ENCODE results near the gene ZC3HAV1.

Gene ZC3HAV1

DNA sequence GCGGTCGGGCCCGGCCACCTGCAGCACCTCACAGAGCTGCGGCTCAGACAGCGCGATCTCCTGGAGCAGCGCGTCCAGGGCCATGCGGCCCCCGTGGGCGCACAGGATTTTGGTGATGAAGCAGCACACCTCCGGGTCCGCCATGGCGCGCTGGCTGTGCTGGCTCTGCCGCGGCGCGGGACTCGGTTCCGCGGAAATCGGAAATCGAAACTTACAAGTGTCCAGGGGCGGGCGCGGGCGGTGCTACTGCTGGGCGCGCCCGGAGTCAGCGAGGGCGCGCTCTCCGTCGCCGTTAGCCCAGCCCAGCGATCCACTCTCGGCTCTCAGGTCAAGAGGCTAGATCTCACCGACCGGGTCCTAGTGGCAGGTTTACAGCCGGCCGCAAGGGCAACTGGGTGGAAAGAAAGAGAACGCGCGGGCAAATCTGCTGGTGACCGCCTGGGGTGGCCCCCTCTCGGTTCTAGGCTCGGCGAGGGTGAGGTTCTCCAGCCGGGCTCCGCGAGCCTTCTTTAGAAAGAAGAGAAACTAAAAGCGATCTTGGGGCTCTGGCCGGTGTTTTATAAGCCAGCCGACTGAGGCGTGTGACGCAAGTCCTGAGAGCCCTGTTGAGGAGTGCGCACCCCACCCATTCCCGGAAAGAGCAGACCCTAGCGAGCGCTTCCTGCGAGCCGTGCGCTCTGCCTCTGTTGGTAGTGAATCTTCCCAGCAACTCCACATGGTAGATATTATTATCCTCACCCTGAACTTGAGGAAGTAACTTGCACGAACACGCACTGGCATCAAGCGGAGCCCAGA lies at the start of gene ZC3HAV1 (continued):
- TF ChIP-seq KLF7 (tag by site-specific recombination; IDR thresholded peaks at IDR 0.05; ENCODE audit: borderline replicate concordance): peak; percentile 19; the same call in 1 of the 2 replicates
- TF ChIP-seq ZIC2 (tag by site-specific recombination; IDR thresholded peaks at IDR 0.05): peak; percentile 29
- TF ChIP-seq ZNF335 (tag by site-specific recombination; conservative IDR thresholded peaks at IDR 0.05): peak; percentile 85
- peak; percentile 14; the same call in 1 of the 2 replicates for TF ChIP-seq ZBTB20 (tag by site-specific recombination; IDR thresholded peaks at IDR 0.05)
- TF ChIP-seq, protein P1, sequence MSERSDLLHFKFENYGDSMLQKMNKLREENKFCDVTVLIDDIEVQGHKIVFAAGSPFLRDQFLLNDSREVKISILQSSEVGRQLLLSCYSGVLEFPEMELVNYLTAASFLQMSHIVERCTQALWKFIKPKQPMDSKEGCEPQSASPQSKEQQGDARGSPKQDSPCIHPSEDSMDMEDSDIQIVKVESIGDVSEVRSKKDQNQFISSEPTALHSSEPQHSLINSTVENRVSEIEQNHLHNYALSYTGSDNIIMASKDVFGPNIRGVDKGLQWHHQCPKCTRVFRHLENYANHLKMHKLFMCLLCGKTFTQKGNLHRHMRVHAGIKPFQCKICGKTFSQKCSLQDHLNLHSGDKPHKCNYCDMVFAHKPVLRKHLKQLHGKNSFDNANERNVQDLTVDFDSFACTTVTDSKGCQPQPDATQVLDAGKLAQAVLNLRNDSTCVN (tag by site-specific recombination; optimal IDR thresholded peaks at IDR 0.05): peak; percentile 96
- TF ChIP-seq KLF9 (tag by site-specific recombination; IDR thresholded peaks at IDR 0.05; ENCODE audit: low read depth): peak; percentile 41; the same call in 1 of the 2 replicates
- TF ChIP-seq, protein P2, sequence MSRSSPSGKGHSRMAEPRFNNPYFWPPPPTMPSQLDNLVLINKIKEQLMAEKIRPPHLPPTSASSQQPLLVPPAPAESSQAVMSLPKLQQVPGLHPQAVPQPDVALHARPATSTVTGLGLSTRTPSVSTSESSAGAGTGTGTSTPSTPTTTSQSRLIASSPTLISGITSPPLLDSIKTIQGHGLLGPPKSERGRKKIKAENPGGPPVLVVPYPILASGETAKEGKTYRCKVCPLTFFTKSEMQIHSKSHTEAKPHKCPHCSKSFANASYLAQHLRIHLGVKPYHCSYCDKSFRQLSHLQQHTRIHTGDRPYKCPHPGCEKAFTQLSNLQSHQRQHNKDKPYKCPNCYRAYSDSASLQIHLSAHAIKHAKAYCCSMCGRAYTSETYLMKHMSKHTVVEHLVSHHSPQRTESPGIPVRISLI (tag by site-specific recombination; IDR thresholded peaks at IDR 0.05): no peak
- no peak for TF ChIP-seq ZSCAN30 (tag by site-specific recombination; IDR thresholded peaks at IDR 0.05)
- TF ChIP-seq KLF10 (tag by site-specific recombination; IDR thresholded peaks at IDR 0.05): no peak
- TF ChIP-seq, protein P3, sequence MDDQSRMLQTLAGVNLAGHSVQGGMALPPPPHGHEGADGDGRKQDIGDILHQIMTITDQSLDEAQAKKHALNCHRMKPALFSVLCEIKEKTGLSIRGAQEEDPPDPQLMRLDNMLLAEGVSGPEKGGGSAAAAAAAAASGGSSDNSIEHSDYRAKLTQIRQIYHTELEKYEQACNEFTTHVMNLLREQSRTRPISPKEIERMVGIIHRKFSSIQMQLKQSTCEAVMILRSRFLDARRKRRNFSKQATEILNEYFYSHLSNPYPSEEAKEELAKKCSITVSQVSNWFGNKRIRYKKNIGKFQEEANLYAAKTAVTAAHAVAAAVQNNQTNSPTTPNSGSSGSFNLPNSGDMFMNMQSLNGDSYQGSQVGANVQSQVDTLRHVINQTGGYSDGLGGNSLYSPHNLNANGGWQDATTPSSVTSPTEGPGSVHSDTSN (CRISPR knock-in tag; IDR thresholded peaks at IDR 0.05): 0 out of 2 replicates have a peak, but pooled peaks have one; percentile 2
- TF ChIP-seq ZNF292 (tag by site-specific recombination; IDR thresholded peaks at IDR 0.05; ENCODE audit: borderline replicate concordance, low read depth): no peak
- TF ChIP-seq ZNF626 (tag by site-specific recombination; IDR thresholded peaks at IDR 0.05): no peak
- no peak for TF ChIP-seq ZNF776 (tag by site-specific recombination; IDR thresholded peaks at IDR 0.05; ENCODE audit: borderline replicate concordance)
- no peak for TF ChIP-seq ZNF16 (tag by site-specific recombination; IDR thresholded peaks at IDR 0.05; ENCODE audit: low read depth)
- TF ChIP-seq MEIS1 (CRISPR knock-in tag; IDR thresholded peaks at IDR 0.05; ENCODE audit: borderline replicate concordance): no peak
- peak; percentile 38; the same call in 1 of the 2 replicates for TF ChIP-seq SP7 (tag by site-specific recombination; IDR thresholded peaks at IDR 0.05)
- no peak for TF ChIP-seq ZNF404 (tag by site-specific recombination; IDR thresholded peaks at IDR 0.05)
- TF ChIP-seq ZNF660 (tag by site-specific recombination; IDR thresholded peaks at IDR 0.05): no peak
- no peak for TF ChIP-seq WT1 (tag by site-specific recombination; IDR thresholded peaks at IDR 0.05)
- TF ChIP-seq ZNF211 (tag by site-specific recombination; IDR thresholded peaks at IDR 0.05; ENCODE audit: low read depth): no peak
- TF ChIP-seq ZNF239 (tag by site-specific recombination; IDR thresholded peaks at IDR 0.05): no peak
- TF ChIP-seq ZNF138 (tag by site-specific recombination; IDR thresholded peaks at IDR 0.05; ENCODE audit: borderline replicate concordance): no peak
- TF ChIP-seq ZNF146 (tag by site-specific recombination; IDR thresholded peaks at IDR 0.05): no peak
- TF ChIP-seq ZSCAN23 (tag by site-specific recombination; IDR thresholded peaks at IDR 0.05): no peak
- TF ChIP-seq, protein P4, sequence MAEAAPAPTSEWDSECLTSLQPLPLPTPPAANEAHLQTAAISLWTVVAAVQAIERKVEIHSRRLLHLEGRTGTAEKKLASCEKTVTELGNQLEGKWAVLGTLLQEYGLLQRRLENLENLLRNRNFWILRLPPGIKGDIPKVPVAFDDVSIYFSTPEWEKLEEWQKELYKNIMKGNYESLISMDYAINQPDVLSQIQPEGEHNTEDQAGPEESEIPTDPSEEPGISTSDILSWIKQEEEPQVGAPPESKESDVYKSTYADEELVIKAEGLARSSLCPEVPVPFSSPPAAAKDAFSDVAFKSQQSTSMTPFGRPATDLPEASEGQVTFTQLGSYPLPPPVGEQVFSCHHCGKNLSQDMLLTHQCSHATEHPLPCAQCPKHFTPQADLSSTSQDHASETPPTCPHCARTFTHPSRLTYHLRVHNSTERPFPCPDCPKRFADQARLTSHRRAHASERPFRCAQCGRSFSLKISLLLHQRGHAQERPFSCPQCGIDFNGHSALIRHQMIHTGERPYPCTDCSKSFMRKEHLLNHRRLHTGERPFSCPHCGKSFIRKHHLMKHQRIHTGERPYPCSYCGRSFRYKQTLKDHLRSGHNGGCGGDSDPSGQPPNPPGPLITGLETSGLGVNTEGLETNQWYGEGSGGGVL (tag by site-specific recombination; IDR thresholded peaks at IDR 0.05): peak; percentile 79
- no peak for TF ChIP-seq ZNF610 (tag by site-specific recombination; IDR thresholded peaks at IDR 0.05; ENCODE audit: borderline replicate concordance)
- no peak for TF ChIP-seq ZNF837 (tag by site-specific recombination; IDR thresholded peaks at IDR 0.05)
- TF ChIP-seq IKZF3 (tag by site-specific recombination; IDR thresholded peaks at IDR 0.05): no peak
- TF ChIP-seq, protein P5, sequence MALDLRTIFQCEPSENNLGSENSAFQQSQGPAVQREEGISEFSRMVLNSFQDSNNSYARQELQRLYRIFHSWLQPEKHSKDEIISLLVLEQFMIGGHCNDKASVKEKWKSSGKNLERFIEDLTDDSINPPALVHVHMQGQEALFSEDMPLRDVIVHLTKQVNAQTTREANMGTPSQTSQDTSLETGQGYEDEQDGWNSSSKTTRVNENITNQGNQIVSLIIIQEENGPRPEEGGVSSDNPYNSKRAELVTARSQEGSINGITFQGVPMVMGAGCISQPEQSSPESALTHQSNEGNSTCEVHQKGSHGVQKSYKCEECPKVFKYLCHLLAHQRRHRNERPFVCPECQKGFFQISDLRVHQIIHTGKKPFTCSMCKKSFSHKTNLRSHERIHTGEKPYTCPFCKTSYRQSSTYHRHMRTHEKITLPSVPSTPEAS (tag by site-specific recombination; IDR thresholded peaks at IDR 0.05): no peak
- TF ChIP-seq ZNF423 (tag by site-specific recombination; IDR thresholded peaks at IDR 0.05): no peak
- TF ChIP-seq ZNF777 (tag by site-specific recombination; IDR thresholded peaks at IDR 0.05; ENCODE audit: borderline replicate concordance): no peak
- TF ChIP-seq ZNF140 (tag by site-specific recombination; IDR thresholded peaks at IDR 0.05): no peak
- TF ChIP-seq GLIS1 (tag by site-specific recombination; IDR thresholded peaks at IDR 0.05): no peak; the same call in 1 of the 2 replicates

All from HEK293 (cell line).